ENCODE results near the gene ADCY9.

DNA sequence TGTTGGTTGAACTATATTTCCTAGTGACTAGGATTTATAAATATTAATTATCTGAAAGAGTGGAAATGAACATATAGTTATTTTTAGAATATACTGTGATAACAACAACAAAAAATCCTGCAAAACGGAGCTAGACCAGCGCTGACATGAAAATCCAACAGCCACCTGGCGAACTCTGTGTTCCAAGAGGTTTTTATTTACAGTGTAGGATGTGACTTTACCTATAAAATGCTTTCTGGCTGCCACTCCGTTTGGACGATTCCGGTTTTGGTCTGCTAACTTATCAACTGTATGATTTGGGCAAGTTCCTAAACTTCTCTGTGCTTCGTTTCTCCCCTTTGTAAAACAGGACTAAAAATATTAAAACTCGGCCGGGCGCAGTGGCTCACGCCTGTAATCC lies 73.7 kb downstream of the ADCY9 start:
- TF ChIP-seq SIN3A (IDR thresholded peaks at IDR 0.05; ENCODE audit: borderline replicate concordance, insufficient read depth, low read length) (no peak), TAF1 (IDR thresholded peaks at IDR 0.05; ENCODE audit: borderline replicate concordance, insufficient read depth, low read length) (no peak)
